Lower lobe of right lung (tissue), 2 donors: ENCODE data around the gene R3HDM2. TPM values are rescaled to one million over a fixed set of nuclear protein-coding genes. Genes with fewer than 3 reads are reported as not detected.

Source experiments
- ATAC-seq, 2 donors: fragments of 200-7000 bp; cut with Tn5 transposase; one replicate each; pipeline ENCODE4 v1.9.1; 2020 to 2022; ENCODE audit warnings: mild to moderate bottlenecking in 2 of 2, moderate library complexity in 2 of 2
- DNase-seq: peaks from one replicate; pipeline ENCODE4 v3.0.0-alpha.2; 2020
- H3K27ac ChIP-seq: fragments of 200-600 bp; one replicate; pipeline ENCODE4 v1.8.0; 2022
- H3K27me3 ChIP-seq: fragments of 200-600 bp; one replicate; pipeline ENCODE4 v1.8.0; 2022; ENCODE audit warnings: low read depth
- H3K36me3 ChIP-seq: fragments of 200-600 bp; one replicate; pipeline ENCODE4 v1.8.0; 2022; ENCODE audit warnings: mild to moderate bottlenecking
- H3K4me1 ChIP-seq: fragments of 200-600 bp; one replicate; pipeline ENCODE4 v1.8.0; 2022
- H3K4me3 ChIP-seq: fragments of 200-600 bp; one replicate; pipeline ENCODE4 v1.8.0; 2022; ENCODE audit warnings: mild to moderate bottlenecking
- H3K9me3 ChIP-seq: fragments of 200-600 bp; one replicate; pipeline ENCODE4 v1.8.0; 2022
- intact Hi-C: fragments of 100-400 bp; cut with DNase I; formaldehyde crosslinking; loops from one replicate; pipeline ENCODE4 v1.11.0; 2022
- total RNA-seq: library from RNA; stranded (reverse); fragmentation: NEBNext Ultra II Directional; extraction: Animal tissue kit (Norgen Biotek cat#: 25700); gene quantifications from one replicate; pipeline ENCODE4 v1.2.1, GENCODE V29; 2021
- TF ChIP-seq, protein P1 (sequence below): fragments of 200-600 bp; IDR thresholded peaks from one replicate; pipeline ENCODE4 v1.8.0; 2022; ENCODE audit warnings: antibody characterized with exemption, mild to moderate bottlenecking
- donor health status: DM: no; HTN: yes; CAD: no; lungs with severe emphysema.

Gene R3HDM2
- total RNA-seq, 1 donor from 2014 or later: 79.3 TPM

- H3K27ac ChIP-seq: peak overlapping the region; percentile 80
Measured at GRCh38 chr12:57458665-57459054, 27.8 kb upstream of the R3HDM2 start.

DNA sequence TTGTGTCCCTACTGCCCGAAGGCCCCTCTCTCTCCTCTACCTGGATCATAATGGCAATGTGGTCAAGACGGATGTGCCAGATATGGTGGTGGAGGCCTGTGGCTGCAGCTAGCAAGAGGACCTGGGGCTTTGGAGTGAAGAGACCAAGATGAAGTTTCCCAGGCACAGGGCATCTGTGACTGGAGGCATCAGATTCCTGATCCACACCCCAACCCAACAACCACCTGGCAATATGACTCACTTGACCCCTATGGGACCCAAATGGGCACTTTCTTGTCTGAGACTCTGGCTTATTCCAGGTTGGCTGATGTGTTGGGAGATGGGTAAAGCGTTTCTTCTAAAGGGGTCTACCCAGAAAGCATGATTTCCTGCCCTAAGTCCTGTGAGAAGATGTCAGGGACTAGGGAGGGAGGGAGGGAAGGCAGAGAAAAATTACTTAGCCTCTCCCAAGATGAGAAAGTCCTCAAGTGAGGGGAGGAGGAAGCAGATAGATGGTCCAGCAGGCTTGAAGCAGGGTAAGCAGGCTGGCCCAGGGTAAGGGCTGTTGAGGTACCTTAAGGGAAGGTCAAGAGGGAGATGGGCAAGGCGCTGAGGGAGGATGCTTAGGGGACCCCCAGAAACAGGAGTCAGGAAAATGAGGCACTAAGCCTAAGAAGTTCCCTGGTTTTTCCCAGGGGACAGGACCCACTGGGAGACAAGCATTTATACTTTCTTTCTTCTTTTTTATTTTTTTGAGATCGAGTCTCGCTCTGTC, 26.1 kb upstream of the R3HDM2 start:
- peaks cover 5% of the 10 kb centered on the region for H3K27me3 ChIP-seq
- no peaks in the 10 kb centered on the region for H3K9me3 ChIP-seq
- no peak overlapping the region for H3K27ac ChIP-seq
- peaks cover 28% of the 10 kb centered on the region for H3K4me1 ChIP-seq
- no peak for DNase-seq
- no peaks in the 10 kb centered on the region for H3K36me3 ChIP-seq
- H3K4me3 ChIP-seq: no peak overlapping the region
- no peak for ATAC-seq
- TF ChIP-seq, protein P1, sequence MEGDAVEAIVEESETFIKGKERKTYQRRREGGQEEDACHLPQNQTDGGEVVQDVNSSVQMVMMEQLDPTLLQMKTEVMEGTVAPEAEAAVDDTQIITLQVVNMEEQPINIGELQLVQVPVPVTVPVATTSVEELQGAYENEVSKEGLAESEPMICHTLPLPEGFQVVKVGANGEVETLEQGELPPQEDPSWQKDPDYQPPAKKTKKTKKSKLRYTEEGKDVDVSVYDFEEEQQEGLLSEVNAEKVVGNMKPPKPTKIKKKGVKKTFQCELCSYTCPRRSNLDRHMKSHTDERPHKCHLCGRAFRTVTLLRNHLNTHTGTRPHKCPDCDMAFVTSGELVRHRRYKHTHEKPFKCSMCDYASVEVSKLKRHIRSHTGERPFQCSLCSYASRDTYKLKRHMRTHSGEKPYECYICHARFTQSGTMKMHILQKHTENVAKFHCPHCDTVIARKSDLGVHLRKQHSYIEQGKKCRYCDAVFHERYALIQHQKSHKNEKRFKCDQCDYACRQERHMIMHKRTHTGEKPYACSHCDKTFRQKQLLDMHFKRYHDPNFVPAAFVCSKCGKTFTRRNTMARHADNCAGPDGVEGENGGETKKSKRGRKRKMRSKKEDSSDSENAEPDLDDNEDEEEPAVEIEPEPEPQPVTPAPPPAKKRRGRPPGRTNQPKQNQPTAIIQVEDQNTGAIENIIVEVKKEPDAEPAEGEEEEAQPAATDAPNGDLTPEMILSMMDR: no peak
- intact Hi-C loops: no loop called here

More at GRCh38 chr12:57458665-57459054, 27.8 kb upstream of the R3HDM2 start:
- ATAC-seq: no peak
- Histone ChIP-seq H3K4me1 (peaks cover 36% of the 10 kb centered on the region), H3K4me3 (peak overlapping the region; percentile 83), H3K36me3 (no peaks in the 10 kb centered on the region), H3K27me3 (peaks cover 5% of the 10 kb centered on the region), H3K9me3 (no peaks in the 10 kb centered on the region)
- no peak for DNase-seq
- intact Hi-C loops: no loop called here
- TF ChIP-seq, protein P1: no peak

GRCh38 chr12:57456145-57456700, 25.4 kb upstream of the R3HDM2 start:
- H3K27me3 ChIP-seq: peaks cover 5% of the 10 kb centered on the region
- intact Hi-C loops: no loop called here
- ATAC-seq (no peak), DNase-seq (no peak)
- no peak overlapping the region for H3K4me3 ChIP-seq
- no peaks in the 10 kb centered on the region for H3K36me3 ChIP-seq
- no peak overlapping the region for H3K27ac ChIP-seq
- H3K4me1 ChIP-seq: peaks cover 21% of the 10 kb centered on the region
- no peaks in the 10 kb centered on the region for H3K9me3 ChIP-seq
- TF ChIP-seq, protein P1: peak; percentile 45

- no peak overlapping the region for H3K4me3 ChIP-seq
- no peaks in the 10 kb centered on the region for H3K9me3 ChIP-seq
- no peak for DNase-seq
- ATAC-seq: no peak
- intact Hi-C loops: no loop called here
- no peaks in the 10 kb centered on the region for H3K36me3 ChIP-seq
- H3K27me3 ChIP-seq: peaks cover 5% of the 10 kb centered on the region
- H3K27ac ChIP-seq: no peak overlapping the region
- H3K4me1 ChIP-seq: peaks cover 15% of the 10 kb centered on the region
- TF ChIP-seq, protein P1: no peak
Measured at GRCh38 chr12:57455374-57456144, 24.7 kb upstream of the R3HDM2 start.

DNA sequence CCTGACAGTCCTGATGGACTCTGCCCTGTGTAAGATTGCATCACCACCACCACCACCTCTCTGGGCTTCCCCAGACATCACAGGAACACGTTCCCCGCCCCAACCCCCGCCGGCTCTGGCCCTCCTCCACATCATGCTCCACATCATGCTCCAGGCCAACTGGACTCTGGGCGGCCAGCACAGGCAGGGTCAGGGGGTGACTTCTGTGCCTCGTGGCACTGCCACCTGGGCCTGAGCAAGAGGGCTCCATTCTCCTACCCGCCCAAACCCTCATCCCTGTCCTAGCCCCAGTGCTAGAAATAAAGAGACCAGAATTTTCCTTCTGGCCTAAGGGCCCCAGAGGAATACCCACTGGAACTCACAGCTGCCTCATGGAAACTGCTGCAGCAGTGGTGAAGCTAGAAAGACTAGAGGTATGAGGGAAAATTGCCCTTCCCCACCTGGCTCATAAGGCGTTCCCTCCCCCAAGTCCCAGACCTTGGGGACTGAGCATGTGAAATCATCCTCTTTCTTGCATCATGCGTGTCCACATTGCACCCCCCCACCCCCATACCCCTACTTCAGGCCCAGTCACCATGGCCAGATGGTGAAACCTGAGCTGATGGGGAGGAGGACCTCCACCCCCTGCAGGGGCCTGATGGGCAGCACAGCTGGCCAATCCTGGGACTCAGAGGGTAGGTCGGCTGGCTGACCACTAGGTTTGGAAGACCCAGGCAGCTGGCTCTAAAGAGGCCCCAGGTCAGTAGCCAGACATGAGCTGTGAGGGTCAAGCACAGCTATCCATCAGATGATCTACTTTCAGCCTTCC, 23.9 kb upstream of the R3HDM2 start, which contains the start of gene INHBE:
Gene INHBE, plus strand, starts transcription at position 742 of the 808 bp plus-strand sequence. CDS start 230 bp downstream, outside the sequence.
- intact Hi-C loops: no loop called here
- Histone ChIP-seq H3K27me3 (peaks cover 5% of the 10 kb centered on the region), H3K36me3 (no peaks in the 10 kb centered on the region), H3K4me3 (no peak within 1 kb of the TSS), H3K4me1 (peaks cover 8% of the 10 kb centered on the region), H3K9me3 (no peaks in the 10 kb centered on the region), H3K27ac (no peak within 1 kb of the TSS)
- DNase-seq: no peak
- no peak for ATAC-seq
- TF ChIP-seq, protein P1: no peak
